Progenitor cell of endocrine pancreas (in vitro differentiated cells): ENCODE data around the gene CACNA2D1. TPM values are rescaled to one million over a fixed set of nuclear protein-coding genes. Genes with fewer than 3 reads are reported as not detected.

Experiments
- DNase-seq: peaks from one replicate; pipeline ENCODE4 v3.0.0; 2021; ENCODE audit warnings: low spot score; ENCODE audit not compliant: unreplicated experiment
- H3K27ac Mint-ChIP-seq: 2 replicates; pipeline ENCODE4 v1.8.0; 2021; ENCODE audit warnings: mild to moderate bottlenecking, moderate library complexity, mixed read lengths
- H3K27me3 Mint-ChIP-seq: 2 replicates; pipeline ENCODE4 v1.8.0; 2021; ENCODE audit warnings: mixed read lengths
- H3K36me3 Mint-ChIP-seq: 2 replicates; pipeline ENCODE4 v1.8.0; 2022; ENCODE audit warnings: mixed read lengths; ENCODE audit not compliant: insufficient read depth
- H3K4me1 Mint-ChIP-seq: 2 replicates; pipeline ENCODE4 v1.8.0; 2021; ENCODE audit warnings: low read depth, mixed read lengths
- H3K4me3 Mint-ChIP-seq: 2 replicates; pipeline ENCODE4 v1.8.0; 2021; ENCODE audit warnings: low read depth, mild to moderate bottlenecking, moderate library complexity, mixed read lengths
- H3K9me3 Mint-ChIP-seq: 2 replicates; pipeline ENCODE4 v1.8.0; 2021; ENCODE audit warnings: low read depth, mixed read lengths
- CTCF ChIP-seq: fragments of 200-600 bp; sonication (generic); IDR thresholded peaks from one replicate; pipeline ENCODE4 v1.5.0; 2021; ENCODE audit warnings: antibody characterized with exemption, mild to moderate bottlenecking; ENCODE audit not compliant: unreplicated experiment
- total RNA-seq: library from RNA; stranded (reverse); gene quantifications from 2 replicates; pipeline ENCODE4 v1.2.1, GENCODE V29; 2021

Gene CACNA2D1
- total RNA-seq, 1 donor from 2014 or later = 25.1 TPM

DNA sequence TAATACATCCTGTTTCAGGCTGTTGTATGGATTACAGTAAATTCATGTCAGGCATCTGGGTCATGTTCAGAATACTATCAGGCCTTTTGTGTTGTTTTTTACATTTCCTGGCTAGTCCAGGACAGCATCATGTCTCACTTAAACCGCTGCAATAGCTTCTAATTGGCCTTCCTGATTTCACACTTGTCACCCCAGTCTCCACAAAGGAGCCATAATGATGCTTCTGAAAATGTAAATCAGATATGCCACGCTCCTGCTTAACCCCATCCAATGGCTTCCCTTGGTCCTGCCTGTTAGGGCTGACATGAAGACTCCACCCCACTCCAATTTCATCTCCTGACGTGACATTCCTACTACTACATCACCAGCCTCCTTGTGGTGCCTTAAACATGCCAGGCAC, 220.0 kb downstream of the CACNA2D1 start:
- no peak for TF ChIP-seq CTCF
- Mint-ChIP-seq H3K27me3 (no peaks in the 10 kb centered on the region), H3K4me1 (no peaks in the 10 kb centered on the region), H3K27ac (no peak overlapping the region), H3K9me3 (no peaks in the 10 kb centered on the region), H3K36me3 (no peaks in the 10 kb centered on the region), H3K4me3 (no peak overlapping the region)
- DNase-seq = no peak

- no peaks in the 10 kb centered on the region for H3K9me3 Mint-ChIP-seq
- H3K4me3 Mint-ChIP-seq = no peak overlapping the region
- no peak for TF ChIP-seq CTCF
- H3K4me1 Mint-ChIP-seq = no peaks in the 10 kb centered on the region
- no peak overlapping the region for H3K27ac Mint-ChIP-seq
- no peak for DNase-seq
- H3K27me3 Mint-ChIP-seq = no peaks in the 10 kb centered on the region
- H3K36me3 Mint-ChIP-seq = no peaks in the 10 kb centered on the region
Observed at GRCh38 chr7:82221152-82221674, 222.4 kb downstream of the CACNA2D1 start.

- Mint-ChIP-seq H3K36me3 (peaks cover 1% of the 10 kb centered on the region), H3K27me3 (no peaks in the 10 kb centered on the region), H3K27ac (no peak overlapping the region), H3K4me3 (no peak overlapping the region), H3K9me3 (peaks cover 15% of the 10 kb centered on the region), H3K4me1 (peaks cover 3% of the 10 kb centered on the region)
- no peak for TF ChIP-seq CTCF
- no peak for DNase-seq
Observed at GRCh38 chr7:82212466-82212865, 231.1 kb downstream of the CACNA2D1 start.

DNA sequence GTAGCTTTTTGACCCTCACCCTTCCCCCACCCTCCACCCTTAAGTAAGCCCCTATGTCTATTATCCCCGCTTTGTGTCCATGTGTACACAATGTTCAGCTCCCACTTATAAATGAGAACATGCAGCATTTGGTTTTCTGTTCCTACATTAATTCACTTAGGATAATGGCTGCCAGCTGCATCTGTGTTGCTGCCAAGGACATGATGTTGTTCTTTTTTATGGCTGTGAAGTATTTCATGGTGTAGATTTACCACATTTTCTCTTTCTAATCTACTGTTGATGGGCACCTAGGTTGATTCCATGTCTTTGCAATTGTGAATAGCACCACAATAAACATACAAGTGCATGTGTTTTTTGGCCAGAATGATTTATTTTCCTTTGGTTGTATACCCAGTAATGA, 232.2 kb downstream of the CACNA2D1 start:
- DNase-seq = no peak
- TF ChIP-seq CTCF = no peak
- H3K27me3 Mint-ChIP-seq = no peaks in the 10 kb centered on the region
- H3K4me1 Mint-ChIP-seq = peaks cover 7% of the 10 kb centered on the region
- H3K27ac Mint-ChIP-seq = no peak overlapping the region
- H3K4me3 Mint-ChIP-seq = no peak overlapping the region
- peaks cover 1% of the 10 kb centered on the region for H3K36me3 Mint-ChIP-seq
- H3K9me3 Mint-ChIP-seq = peaks cover 15% of the 10 kb centered on the region

GRCh38 chr7:82210416-82211184, 233.0 kb downstream of the CACNA2D1 start:
- H3K4me3 Mint-ChIP-seq = no peak overlapping the region
- no peak for TF ChIP-seq CTCF
- H3K27ac Mint-ChIP-seq = no peak overlapping the region
- DNase-seq = no peak
- H3K27me3 Mint-ChIP-seq = no peaks in the 10 kb centered on the region
- H3K9me3 Mint-ChIP-seq = peaks cover 15% of the 10 kb centered on the region
- peaks cover 1% of the 10 kb centered on the region for H3K36me3 Mint-ChIP-seq
- H3K4me1 Mint-ChIP-seq = peaks cover 7% of the 10 kb centered on the region
